Measurements from ENCODE around the gene MR1.
"Not testable (repeated sequence)": the region's sequence is repeated elsewhere in the genome, so short reads cannot be mapped to it uniquely, and the experiment has no call there.

Gene MR1

DNA sequence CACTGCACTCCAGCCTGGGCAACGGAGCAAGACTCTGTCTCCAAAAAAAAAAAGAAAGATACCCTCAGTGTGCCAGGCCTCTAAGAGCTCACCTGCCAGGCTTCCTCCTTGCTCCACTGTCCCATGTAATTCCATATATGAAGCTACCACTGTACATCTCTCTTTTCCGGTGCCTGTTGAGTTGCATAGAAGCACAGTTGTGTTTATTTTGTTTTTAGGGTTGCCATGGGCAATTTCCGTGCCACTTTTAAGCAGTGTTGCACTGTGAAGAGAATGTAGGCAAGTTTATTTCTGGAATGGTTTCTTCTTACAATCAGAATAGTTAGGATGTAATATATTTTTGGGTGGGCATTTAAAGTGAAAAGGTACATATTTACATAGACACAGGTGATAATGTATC, 23.3 kb downstream of the MR1 start:
- H3K9me3 Mint-ChIP-seq: peaks cover 14% of the 10 kb centered on the region
- TF ChIP-seq, protein P1, sequence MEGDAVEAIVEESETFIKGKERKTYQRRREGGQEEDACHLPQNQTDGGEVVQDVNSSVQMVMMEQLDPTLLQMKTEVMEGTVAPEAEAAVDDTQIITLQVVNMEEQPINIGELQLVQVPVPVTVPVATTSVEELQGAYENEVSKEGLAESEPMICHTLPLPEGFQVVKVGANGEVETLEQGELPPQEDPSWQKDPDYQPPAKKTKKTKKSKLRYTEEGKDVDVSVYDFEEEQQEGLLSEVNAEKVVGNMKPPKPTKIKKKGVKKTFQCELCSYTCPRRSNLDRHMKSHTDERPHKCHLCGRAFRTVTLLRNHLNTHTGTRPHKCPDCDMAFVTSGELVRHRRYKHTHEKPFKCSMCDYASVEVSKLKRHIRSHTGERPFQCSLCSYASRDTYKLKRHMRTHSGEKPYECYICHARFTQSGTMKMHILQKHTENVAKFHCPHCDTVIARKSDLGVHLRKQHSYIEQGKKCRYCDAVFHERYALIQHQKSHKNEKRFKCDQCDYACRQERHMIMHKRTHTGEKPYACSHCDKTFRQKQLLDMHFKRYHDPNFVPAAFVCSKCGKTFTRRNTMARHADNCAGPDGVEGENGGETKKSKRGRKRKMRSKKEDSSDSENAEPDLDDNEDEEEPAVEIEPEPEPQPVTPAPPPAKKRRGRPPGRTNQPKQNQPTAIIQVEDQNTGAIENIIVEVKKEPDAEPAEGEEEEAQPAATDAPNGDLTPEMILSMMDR (IDR thresholded peaks at IDR 0.05): no peak
- no peak overlapping the region for H3K4me3 Mint-ChIP-seq
- H3K27me3 Mint-ChIP-seq (ENCODE audit: low read depth, poor library complexity): peaks cover 24% of the 10 kb centered on the region
- DNase-seq: no peak
- no peaks in the 10 kb centered on the region for H3K36me3 Mint-ChIP-seq (ENCODE audit: low read depth)
- peaks cover 1% of the 10 kb centered on the region for H3K4me1 Mint-ChIP-seq
- no peak overlapping the region for H3K27ac Mint-ChIP-seq

DNA sequence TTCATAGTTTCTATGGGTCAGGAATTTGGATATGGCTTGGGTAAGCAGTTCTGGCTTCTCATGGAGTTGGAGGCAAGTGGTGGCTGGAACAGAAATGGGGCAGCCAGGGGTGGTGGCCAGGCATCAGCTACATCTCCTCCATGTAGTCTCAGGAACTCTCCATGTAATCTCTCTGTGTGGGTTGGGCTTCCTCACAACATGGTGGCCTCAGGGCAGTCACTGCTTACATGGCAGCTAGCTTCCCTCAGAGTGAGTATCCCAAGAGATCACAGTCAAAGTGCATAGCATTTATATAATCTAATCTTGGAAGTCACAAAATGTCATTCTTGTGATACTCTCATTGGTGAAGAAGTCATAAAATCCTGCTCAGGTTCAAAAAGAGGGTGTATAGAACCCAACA, 25.7 kb downstream of the MR1 start:
- TF ChIP-seq, protein P1 (IDR thresholded peaks at IDR 0.05): no peak
- H3K27me3 Mint-ChIP-seq (ENCODE audit: low read depth, poor library complexity): peaks cover 16% of the 10 kb centered on the region
- DNase-seq: no peak
- H3K27ac Mint-ChIP-seq: no peak overlapping the region
- peaks cover 14% of the 10 kb centered on the region for H3K9me3 Mint-ChIP-seq
- peaks cover 20% of the 10 kb centered on the region for H3K4me1 Mint-ChIP-seq
- H3K4me3 Mint-ChIP-seq: no peak overlapping the region
- no peaks in the 10 kb centered on the region for H3K36me3 Mint-ChIP-seq (ENCODE audit: low read depth)

DNA sequence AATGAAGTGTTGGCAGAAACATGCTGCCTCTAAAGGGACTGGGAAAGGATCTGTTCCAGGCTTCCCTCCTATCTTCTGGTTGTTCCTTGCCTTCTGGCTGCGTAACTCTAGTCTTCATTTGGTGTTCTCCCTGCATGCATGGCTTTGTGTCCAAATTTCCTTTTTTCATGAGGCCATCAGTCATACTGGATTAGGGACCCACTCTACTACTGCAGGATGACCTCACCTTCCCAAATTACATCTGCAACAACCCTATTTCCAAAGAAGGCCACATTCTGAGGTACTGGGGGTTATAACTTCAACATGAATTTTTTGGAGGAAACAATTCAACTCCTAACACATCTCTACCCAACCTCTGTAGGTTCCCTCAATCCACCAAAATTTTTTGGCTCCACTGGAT, 26.3 kb downstream of the MR1 start:
- Mint-ChIP-seq H3K27me3 (ENCODE audit: low read depth, poor library complexity) (peaks cover 13% of the 10 kb centered on the region), H3K36me3 (ENCODE audit: low read depth) (no peaks in the 10 kb centered on the region), H3K4me1 (peaks cover 21% of the 10 kb centered on the region), H3K9me3 (peaks cover 14% of the 10 kb centered on the region), H3K27ac (no peak overlapping the region), H3K4me3 (no peak overlapping the region)
- DNase-seq: no peak
- TF ChIP-seq, protein P1 (IDR thresholded peaks at IDR 0.05): no peak

DNA sequence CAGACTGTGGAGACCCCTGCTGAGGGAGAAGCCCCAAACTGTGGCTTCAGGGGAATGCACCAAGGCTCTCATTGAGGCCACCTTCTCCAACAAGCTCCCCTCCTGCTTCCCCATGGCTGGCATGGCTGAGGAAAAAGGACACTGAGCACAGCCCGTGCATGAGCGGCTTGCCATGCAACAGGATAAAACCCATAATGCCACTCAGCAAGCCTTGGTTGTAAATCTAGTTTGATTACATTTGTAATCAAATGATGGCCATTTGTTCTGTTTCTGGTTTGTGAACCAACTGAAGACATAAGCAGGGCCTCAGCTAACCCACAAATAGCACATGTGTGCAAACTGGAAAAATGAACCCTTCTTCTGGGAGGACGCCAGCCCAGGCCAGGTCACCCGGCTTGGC, 27.2 kb downstream of the MR1 start:
- Mint-ChIP-seq H3K27me3 (ENCODE audit: low read depth, poor library complexity) (peaks cover 13% of the 10 kb centered on the region), H3K9me3 (peaks cover 14% of the 10 kb centered on the region), H3K4me1 (peaks cover 21% of the 10 kb centered on the region)
- H3K27ac Mint-ChIP-seq; H3K4me3 Mint-ChIP-seq; DNase-seq; H3K36me3 Mint-ChIP-seq (ENCODE audit: low read depth): not testable (repeated sequence)

DNA sequence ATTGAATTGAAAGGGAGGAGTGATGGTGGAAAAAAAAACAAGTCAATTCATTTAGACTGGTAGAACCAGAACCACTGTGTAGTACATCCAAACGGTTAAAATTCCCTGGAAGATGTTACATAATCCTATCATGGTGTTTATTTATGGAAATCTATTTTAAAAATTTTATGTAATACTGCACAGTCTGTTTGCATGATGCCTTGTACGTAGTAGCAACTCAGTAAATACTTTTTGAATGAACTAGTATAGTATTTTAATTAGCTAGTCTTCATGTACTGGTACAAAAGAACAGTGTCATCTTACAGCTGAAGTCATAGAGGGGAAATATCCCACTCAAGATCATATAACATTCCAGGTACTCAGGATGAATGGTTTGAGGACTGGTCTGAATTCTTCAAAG, 27.7 kb downstream of the MR1 start:
- no peaks in the 10 kb centered on the region for H3K36me3 Mint-ChIP-seq (ENCODE audit: low read depth)
- DNase-seq: no peak
- peaks cover 18% of the 10 kb centered on the region for H3K27me3 Mint-ChIP-seq (ENCODE audit: low read depth, poor library complexity)
- peaks cover 21% of the 10 kb centered on the region for H3K4me1 Mint-ChIP-seq
- H3K9me3 Mint-ChIP-seq: peaks cover 14% of the 10 kb centered on the region
- no peak overlapping the region for H3K27ac Mint-ChIP-seq
- no peak overlapping the region for H3K4me3 Mint-ChIP-seq
- TF ChIP-seq, protein P1 (IDR thresholded peaks at IDR 0.05): no peak

DNA sequence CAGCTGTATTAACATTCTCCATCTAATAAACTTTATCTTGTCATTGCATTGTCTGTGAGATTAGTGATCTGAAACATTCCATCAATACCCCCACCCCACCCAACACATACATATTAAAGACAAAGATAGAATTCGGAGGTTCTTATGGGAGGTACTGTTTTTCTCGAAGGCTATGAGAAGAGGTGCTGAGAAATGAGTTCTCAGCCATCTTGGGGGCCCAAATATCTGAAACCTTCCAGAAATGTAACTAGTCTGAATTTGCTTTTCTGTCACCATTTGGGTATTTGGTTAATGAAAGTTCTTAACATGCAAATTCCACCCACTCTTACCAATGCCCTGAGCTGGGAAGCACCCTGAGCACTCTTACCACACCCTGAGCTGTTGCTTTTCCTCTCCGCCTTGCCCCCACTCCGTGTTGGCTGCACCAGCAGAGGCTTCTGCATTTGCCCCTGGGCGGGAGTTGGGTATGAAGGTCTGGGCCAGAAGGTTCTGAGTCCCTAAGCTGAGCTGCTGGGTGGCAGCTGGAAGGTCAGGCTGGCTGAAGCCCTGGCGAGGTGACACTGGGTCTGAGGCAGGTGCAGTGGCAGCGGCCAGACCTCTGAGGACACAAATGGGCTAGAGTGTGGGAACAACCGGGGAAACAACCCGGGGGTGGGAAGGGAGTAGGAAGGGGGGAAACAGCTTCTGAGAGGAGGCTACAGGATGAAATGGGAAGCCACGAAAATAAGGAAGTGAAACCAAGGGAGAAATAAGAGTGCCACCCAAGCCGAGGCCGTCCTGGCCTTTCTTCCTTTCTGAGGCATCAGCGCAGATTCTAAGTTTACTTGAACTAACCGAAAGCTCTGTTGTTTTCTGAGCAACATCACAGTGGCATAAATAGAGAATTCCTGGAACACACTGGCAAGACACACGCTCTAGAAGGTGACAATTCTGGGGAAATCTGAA, 28.4 kb downstream of the MR1 start:
- Mint-ChIP-seq H3K36me3 (ENCODE audit: low read depth) (no peaks in the 10 kb centered on the region), H3K4me3 (no peak overlapping the region), H3K27me3 (ENCODE audit: low read depth, poor library complexity) (peaks cover 16% of the 10 kb centered on the region), H3K4me1 (peaks cover 21% of the 10 kb centered on the region), H3K9me3 (peaks cover 14% of the 10 kb centered on the region), H3K27ac (no peak overlapping the region)
- TF ChIP-seq, protein P1 (IDR thresholded peaks at IDR 0.05): no peak
- no peak for DNase-seq
